ENCODE results near the gene SARDH. TPM values are rescaled to one million over a fixed set of nuclear protein-coding genes. Genes with fewer than 3 reads are reported as not detected.

The SARDH gene
- total RNA-seq, 5 donors from 2014 or later (not counting 1 experiment from before 2014, with no cell fraction given): 8.8 to 34.4 (median 23.8) TPM

- ChIA-PET POLR2A (no interaction called here), CTCF (no interaction called here)
- H3K36me3 ChIP-seq (ENCODE audit: control insufficient read depth in 2 of 2, extremely low read depth in 1 of 2, insufficient read depth in 1 of 2, low read length in 1 of 2): no peaks in the 10 kb centered on the region
- Mint-ChIP-seq H3K27ac (no peak within 1 kb of the TSS), H3K36me3 (no peaks in the 10 kb centered on the region), H3K9me3 (no peaks in the 10 kb centered on the region), H3K4me1 (peaks cover 0 to 3% (median 0%) of the 10 kb centered on the region in 3 donors), H3K27me3 (no peaks in the 10 kb centered on the region), H3K4me3 (no peak within 1 kb of the TSS)
- 91% methylated on average over 19 of the region's 24 CpGs for WGBS (ENCODE audit: insufficient coverage)
- H3K27ac ChIP-seq (ENCODE audit: low read length): no peak within 1 kb of the TSS
- H3K9me3 ChIP-seq: no peaks in the 10 kb centered on the region
- DNase-seq (no peak), ATAC-seq (replicated peaks in 1 of 4) (no peak)
- H3K27me3 ChIP-seq (replicated peaks in 1 of 2; ENCODE audit: control insufficient read depth in 2 of 2, extremely low read depth in 1 of 2, insufficient read depth in 2 of 2, low read length in 1 of 2): peaks cover 0 to 25% of the 10 kb centered on the region in 2 experiments
- H3K4me3 ChIP-seq (ENCODE audit: control insufficient read depth in 1 of 2, extremely low read depth in 1 of 2, low read length in 1 of 2): no peak within 1 kb of the TSS
- no peaks in the 10 kb centered on the region for H3K4me1 ChIP-seq (ENCODE audit: control insufficient read depth in 1 of 2, extremely low read depth in 1 of 2, insufficient read depth in 2 of 2, low read length in 2 of 2)
Observed at GRCh38 chr9:133635533-133636531, 102.3 kb downstream of the SARDH start, which contains the start of gene DBH. TSS of gene DBH (plus strand) at chr9:133636363. CDS start at chr9:133636372, 9 bp downstream.

- H3K27me3 ChIP-seq (replicated peaks in 1 of 2; ENCODE audit: control insufficient read depth in 2 of 2, extremely low read depth in 1 of 2, insufficient read depth in 2 of 2, low read length in 1 of 2): peaks cover 0 to 28% of the 10 kb centered on the region in 2 experiments
- DNase-seq: no peak
- POLR2A ChIA-PET: no interaction called here
- H3K27ac ChIP-seq (ENCODE audit: low read length): no peak overlapping the region
- no peak overlapping the region for H3K4me3 ChIP-seq (ENCODE audit: control insufficient read depth in 1 of 2, extremely low read depth in 1 of 2, low read length in 1 of 2)
- Mint-ChIP-seq H3K4me3 (no peak overlapping the region), H3K27ac (no peak overlapping the region), H3K27me3 (peaks cover 0 to 2% of the 10 kb centered on the region in 2 donors), H3K9me3 (no peaks in the 10 kb centered on the region), H3K4me1 (peaks cover 0 to 3% (median 0%) of the 10 kb centered on the region in 3 donors), H3K36me3 (no peaks in the 10 kb centered on the region)
- H3K9me3 ChIP-seq: no peaks in the 10 kb centered on the region
- CTCF ChIA-PET: no interaction called here
- no peak for ATAC-seq (replicated peaks in 1 of 4)
- 58% methylated on average over 2 of the region's 6 CpGs for WGBS (ENCODE audit: insufficient coverage)
- H3K4me1 ChIP-seq (ENCODE audit: control insufficient read depth in 1 of 2, extremely low read depth in 1 of 2, insufficient read depth in 2 of 2, low read length in 2 of 2): no peaks in the 10 kb centered on the region
- H3K36me3 ChIP-seq (ENCODE audit: control insufficient read depth in 2 of 2, extremely low read depth in 1 of 2, insufficient read depth in 1 of 2, low read length in 1 of 2): no peaks in the 10 kb centered on the region
Observed at GRCh38 chr9:133635098-133635497, 103.1 kb downstream of the SARDH start.

DNA sequence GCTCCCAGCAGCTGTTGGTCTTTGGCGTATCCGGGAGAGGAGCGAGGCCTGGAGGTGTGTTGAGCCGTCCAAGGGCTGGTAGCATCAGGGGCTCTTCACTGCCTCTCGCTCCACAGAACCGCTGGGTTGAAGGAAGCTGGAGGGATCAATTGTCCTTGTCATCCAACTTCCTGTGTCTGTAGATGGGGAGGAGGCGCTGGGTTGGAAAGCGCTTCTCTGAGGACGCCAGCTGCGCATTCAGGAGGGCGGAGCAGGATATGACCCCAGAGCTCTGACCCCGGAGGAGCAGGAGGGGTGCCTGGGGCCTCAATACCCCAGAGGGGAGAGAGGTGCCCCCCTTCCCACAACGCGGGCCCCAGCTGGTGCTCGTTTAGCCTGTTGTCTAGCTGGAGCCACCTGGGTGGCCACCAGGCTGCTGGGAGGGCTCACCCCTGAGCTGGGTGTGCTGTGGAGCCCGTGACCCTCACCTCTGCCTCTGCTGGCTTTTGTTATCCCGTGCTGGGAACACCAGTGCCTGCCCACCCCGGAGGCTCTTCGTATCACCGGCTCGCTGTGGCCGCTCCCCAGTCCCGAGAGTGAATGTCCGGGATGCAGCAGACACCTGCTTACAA is 104.0 kb downstream of the SARDH start:
- ATAC-seq (replicated peaks in 1 of 4): no peak
- POLR2A ChIA-PET: no interaction called here
- H3K27ac ChIP-seq (ENCODE audit: low read length): no peak overlapping the region

DNA sequence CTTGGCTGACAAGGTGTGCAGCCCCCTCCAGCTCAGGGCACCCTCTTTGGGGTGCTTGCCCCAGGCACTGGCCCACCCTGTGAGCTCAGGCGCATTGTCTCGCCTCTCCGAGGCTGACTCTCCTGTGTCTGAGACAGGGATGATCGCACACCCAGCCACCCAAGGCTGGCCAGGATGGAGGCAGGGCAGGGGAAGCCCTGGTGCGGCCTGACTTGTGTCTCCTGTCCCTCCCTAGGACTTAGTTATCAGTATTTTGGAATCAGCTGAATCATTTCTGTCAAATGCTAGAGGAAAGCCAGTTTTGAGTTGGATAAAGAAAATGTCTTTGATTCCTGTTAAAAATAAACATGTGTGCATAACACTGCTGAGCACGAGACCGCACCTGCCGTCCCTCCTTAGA is 104.5 kb downstream of the SARDH start:
- WGBS (ENCODE audit: insufficient coverage): 86% methylated on average over 5 of the region's 8 CpGs
- H3K4me3 Mint-ChIP-seq: no peak overlapping the region

More for the DNA sequence above, 104.0 kb downstream of the SARDH start:
- H3K27me3 Mint-ChIP-seq: peaks cover 0 to 2% of the 10 kb centered on the region in 2 donors
- Histone ChIP-seq H3K9me3 (no peaks in the 10 kb centered on the region), H3K4me3 (ENCODE audit: control insufficient read depth in 1 of 2, extremely low read depth in 1 of 2, low read length in 1 of 2) (no peak overlapping the region), H3K4me1 (ENCODE audit: control insufficient read depth in 1 of 2, extremely low read depth in 1 of 2, insufficient read depth in 2 of 2, low read length in 2 of 2) (no peaks in the 10 kb centered on the region), H3K36me3 (ENCODE audit: control insufficient read depth in 2 of 2, extremely low read depth in 1 of 2, insufficient read depth in 1 of 2, low read length in 1 of 2) (no peaks in the 10 kb centered on the region), H3K27me3 (replicated peaks in 1 of 2; ENCODE audit: control insufficient read depth in 2 of 2, extremely low read depth in 1 of 2, insufficient read depth in 2 of 2, low read length in 1 of 2) (peaks cover 0 to 34% of the 10 kb centered on the region in 2 experiments)
- no peak overlapping the region for H3K27ac Mint-ChIP-seq
- peaks cover 0 to 3% (median 0%) of the 10 kb centered on the region in 3 donors for H3K4me1 Mint-ChIP-seq
- H3K36me3 Mint-ChIP-seq: no peaks in the 10 kb centered on the region
- no peak overlapping the region for H3K4me3 Mint-ChIP-seq
- H3K9me3 Mint-ChIP-seq: no peaks in the 10 kb centered on the region
- CTCF ChIA-PET: interaction anchor here in 1 of 2 donors (0.6 kb wide), 1 partner anchor 477 kb away, joined by 6 read pairs; no protein-coding TSS in a partner anchor
- DNase-seq: no peak
- WGBS (ENCODE audit: insufficient coverage): 68% methylated on average over 21 of the region's 24 CpGs

DNA sequence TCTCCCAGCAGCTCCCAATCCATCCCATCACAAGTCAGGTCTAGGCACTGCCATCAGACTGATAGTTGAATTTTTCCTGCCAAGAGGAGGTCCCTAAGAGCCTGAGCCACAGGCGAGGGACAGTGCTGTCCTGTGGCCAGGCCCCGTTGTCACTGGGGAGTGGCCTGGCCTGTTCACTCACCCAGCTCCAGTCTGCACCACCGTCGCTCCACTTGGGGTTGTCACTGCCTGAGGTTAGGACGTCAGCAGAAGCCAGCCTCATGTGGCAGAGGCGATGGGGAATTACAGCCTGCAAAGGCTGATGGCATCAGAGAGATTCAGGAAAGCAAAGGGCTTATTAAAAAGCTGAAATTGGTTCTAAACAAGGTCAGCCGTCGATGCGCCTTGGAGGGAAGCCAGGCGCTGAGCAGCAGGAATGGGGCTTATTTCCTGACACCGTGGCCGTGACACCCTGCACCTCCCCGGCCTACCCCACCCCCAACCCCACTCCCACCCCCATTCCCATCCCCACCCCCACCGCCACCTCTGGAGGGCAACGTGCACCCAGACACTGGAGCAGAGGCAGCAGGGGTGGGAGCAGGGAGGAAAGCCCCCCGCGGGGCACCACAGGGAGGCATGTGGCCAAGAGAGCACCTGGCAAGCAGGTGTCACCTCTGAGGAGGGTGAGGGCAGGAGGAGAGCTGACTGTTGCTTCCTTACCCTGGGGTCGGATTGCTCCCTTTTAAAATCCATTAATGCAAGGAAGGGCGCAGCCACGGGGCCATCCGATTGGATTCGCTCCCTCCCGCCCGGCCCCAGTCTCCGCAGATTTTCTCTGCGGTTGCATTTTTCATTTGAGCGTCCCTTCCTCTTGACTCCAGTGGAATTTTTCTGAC is 105.1 kb downstream of the SARDH start:
- peaks cover 0 to 3% (median 0%) of the 10 kb centered on the region in 3 donors for H3K4me1 Mint-ChIP-seq
- POLR2A ChIA-PET: no interaction called here
- no peaks in the 10 kb centered on the region for H3K4me1 ChIP-seq (ENCODE audit: control insufficient read depth in 1 of 2, extremely low read depth in 1 of 2, insufficient read depth in 2 of 2, low read length in 2 of 2)

More for the DNA sequence above, 104.5 kb downstream of the SARDH start:
- Mint-ChIP-seq H3K4me1 (peaks cover 0 to 3% (median 0%) of the 10 kb centered on the region in 3 donors), H3K27me3 (peaks cover 0 to 2% of the 10 kb centered on the region in 2 donors), H3K36me3 (no peaks in the 10 kb centered on the region), H3K27ac (no peak overlapping the region), H3K9me3 (no peaks in the 10 kb centered on the region)
- H3K4me3 ChIP-seq (ENCODE audit: control insufficient read depth in 1 of 2, extremely low read depth in 1 of 2, low read length in 1 of 2): no peak overlapping the region
- no peaks in the 10 kb centered on the region for H3K9me3 ChIP-seq
- ATAC-seq (replicated peaks in 1 of 4): no peak
- ChIA-PET CTCF (interaction anchor here in 1 of 2 donors (0.6 kb wide), 1 partner anchor 477 kb away, joined by 6 read pairs; no protein-coding TSS in a partner anchor), POLR2A (no interaction called here)
- H3K4me1 ChIP-seq (ENCODE audit: control insufficient read depth in 1 of 2, extremely low read depth in 1 of 2, insufficient read depth in 2 of 2, low read length in 2 of 2): no peaks in the 10 kb centered on the region
- DNase-seq: no peak
- peaks cover 0 to 36% of the 10 kb centered on the region in 2 experiments for H3K27me3 ChIP-seq (replicated peaks in 1 of 2; ENCODE audit: control insufficient read depth in 2 of 2, extremely low read depth in 1 of 2, insufficient read depth in 2 of 2, low read length in 1 of 2)
- H3K27ac ChIP-seq (ENCODE audit: low read length): no peak overlapping the region
- H3K36me3 ChIP-seq (ENCODE audit: control insufficient read depth in 2 of 2, extremely low read depth in 1 of 2, insufficient read depth in 1 of 2, low read length in 1 of 2): no peaks in the 10 kb centered on the region

More for the DNA sequence above, 105.1 kb downstream of the SARDH start:
- H3K9me3 ChIP-seq: no peaks in the 10 kb centered on the region
- Mint-ChIP-seq H3K9me3 (no peaks in the 10 kb centered on the region), H3K36me3 (no peaks in the 10 kb centered on the region), H3K4me3 (no peak overlapping the region), H3K27me3 (peaks cover 0 to 2% of the 10 kb centered on the region in 2 donors), H3K27ac (no peak overlapping the region)
- peaks cover 0 to 36% of the 10 kb centered on the region in 2 experiments for H3K27me3 ChIP-seq (replicated peaks in 1 of 2; ENCODE audit: control insufficient read depth in 2 of 2, extremely low read depth in 1 of 2, insufficient read depth in 2 of 2, low read length in 1 of 2)
- H3K4me3 ChIP-seq (ENCODE audit: control insufficient read depth in 1 of 2, extremely low read depth in 1 of 2, low read length in 1 of 2): no peak overlapping the region
- no peak overlapping the region for H3K27ac ChIP-seq (ENCODE audit: low read length)
- no peaks in the 10 kb centered on the region for H3K36me3 ChIP-seq (ENCODE audit: control insufficient read depth in 2 of 2, extremely low read depth in 1 of 2, insufficient read depth in 1 of 2, low read length in 1 of 2)
- no peak for DNase-seq
- CTCF ChIA-PET: interaction anchor here in 1 of 2 donors (0.6 kb wide), 1 partner anchor 476 kb away, joined by 6 read pairs; no protein-coding TSS in a partner anchor
- WGBS (ENCODE audit: insufficient coverage): 74% methylated on average over 14 of the region's 27 CpGs
- no peak for ATAC-seq (replicated peaks in 1 of 4)
